NCI-H1092 treated with DMSO at 0.1 percent for 48 hours (cell line): Measurements from ENCODE around the gene TXNDC17.
"Not testable (repeated sequence)": the region's sequence is repeated elsewhere in the genome, so short reads cannot be mapped to it uniquely, and the experiment has no call there.

ENCODE experiments used
- DNase-seq: peaks from one replicate; lab custom pipeline; 2025; lab: John Stamatoyannopoulos, UW

Gene TXNDC17

DNA sequence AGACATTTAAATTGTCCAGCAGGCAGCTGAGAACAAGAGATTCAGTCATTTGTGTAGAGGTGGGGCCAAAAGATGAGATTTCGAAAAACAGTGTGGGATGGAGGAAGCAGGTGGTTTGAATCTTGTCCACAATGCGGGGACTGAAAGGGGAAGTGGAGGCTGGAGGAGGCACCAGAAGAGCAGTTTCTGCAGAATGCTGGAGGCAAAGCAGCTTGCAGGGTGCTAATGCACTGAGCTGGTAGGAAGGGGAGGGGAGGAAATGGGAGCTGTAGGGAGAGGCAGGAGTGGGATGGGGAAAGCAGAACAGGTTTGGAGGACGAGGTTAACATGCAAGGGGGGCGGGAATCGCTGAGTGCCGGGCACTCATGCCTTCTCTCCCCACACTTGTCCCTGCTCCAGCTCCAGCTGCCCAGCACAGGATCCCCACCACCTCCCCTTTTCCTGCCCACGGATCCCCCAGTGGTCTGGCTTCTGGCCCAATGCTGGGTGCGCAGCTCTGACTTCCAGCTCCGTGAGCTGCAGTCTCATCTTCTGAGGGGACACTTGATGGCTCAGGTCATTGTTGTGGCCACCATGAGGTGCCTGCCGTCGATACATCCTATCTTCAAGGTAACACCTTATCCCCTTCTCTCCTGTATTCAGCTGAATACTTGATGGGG lies 20.1 kb downstream of the TXNDC17 start:
- no peak for DNase-seq

DNA sequence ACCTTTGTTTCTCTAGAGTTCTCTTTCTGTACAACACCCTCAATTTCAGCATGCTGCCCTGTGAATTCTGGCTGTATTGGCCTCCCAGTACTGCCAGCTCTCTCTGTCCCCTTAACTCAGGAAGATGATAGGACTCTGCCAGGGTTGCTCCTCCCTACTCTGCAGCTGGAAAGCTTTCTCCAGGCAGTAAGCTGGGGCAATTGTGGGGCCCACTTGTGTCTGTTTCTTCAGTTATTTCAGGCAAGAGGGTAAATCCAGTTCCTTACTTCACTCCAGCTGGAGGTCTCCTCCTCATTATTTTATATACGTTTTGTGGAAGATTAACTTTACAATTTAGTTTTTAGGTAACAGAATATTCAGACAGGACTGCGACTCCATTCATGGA lies 20.6 kb downstream of the TXNDC17 start:
- no peak for DNase-seq

DNA sequence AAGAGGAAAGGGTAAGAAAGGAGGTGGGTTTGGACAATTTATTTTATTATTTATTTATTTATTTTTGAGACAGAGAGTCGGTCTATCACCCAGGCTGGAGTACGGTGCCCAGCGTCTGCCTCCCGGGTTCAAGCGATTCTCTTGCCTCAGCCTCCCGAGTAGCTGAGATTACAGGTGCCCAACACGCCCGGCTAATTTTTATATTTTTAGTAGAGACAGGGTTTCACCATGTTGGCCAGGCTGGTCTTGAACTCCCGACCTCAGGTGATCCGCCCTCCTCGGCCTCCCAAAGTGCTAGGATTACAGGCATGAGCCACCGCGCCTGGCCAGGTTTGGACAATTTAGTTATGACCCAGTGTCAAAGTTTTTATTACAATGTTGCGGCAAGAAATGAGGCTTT lies 22.3 kb downstream of the TXNDC17 start:
- not testable (repeated sequence) for DNase-seq

DNA sequence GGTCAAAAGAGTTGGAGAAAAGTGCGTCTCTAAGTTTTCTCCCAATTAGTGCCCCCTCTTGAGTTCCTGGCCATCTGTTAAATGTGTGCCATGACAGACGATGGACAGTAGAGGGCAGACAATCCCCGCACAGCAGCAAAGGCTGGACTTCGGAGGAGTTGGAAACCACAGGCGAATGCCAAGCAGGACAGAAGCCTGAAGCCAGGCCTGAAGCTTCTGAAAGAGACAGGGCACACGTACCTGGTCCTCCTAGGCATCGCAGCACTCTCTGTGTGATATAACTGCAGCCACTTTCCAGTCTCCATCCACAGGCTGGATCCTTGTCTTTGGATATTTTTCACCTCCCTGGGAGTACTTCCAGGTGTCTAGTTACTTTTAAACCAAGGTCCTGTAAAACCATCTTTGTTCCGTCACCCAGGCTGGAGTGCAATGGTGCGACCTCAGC lies 25.2 kb downstream of the TXNDC17 start:
- peak; percentile 20 for DNase-seq

DNA sequence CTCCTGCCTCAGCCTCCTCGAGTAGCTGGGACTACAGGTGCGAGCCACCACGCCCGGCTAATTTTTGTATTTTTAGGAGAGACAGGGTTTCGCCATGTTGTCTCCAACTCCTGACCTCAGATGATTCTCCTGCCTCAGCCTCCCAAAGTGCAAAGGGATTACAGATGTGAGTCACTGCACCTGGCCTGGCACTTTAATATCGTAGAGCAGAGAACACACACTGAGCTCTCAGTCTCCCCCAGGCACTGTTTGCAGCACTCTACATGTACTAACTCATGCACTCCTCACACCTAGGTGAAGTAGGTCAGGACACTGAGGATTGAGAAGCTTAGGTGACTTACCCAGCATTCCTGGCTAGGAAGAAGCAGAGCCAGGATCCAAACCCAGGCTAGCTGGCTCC lies 25.7 kb downstream of the TXNDC17 start:
- no peak for DNase-seq

DNA sequence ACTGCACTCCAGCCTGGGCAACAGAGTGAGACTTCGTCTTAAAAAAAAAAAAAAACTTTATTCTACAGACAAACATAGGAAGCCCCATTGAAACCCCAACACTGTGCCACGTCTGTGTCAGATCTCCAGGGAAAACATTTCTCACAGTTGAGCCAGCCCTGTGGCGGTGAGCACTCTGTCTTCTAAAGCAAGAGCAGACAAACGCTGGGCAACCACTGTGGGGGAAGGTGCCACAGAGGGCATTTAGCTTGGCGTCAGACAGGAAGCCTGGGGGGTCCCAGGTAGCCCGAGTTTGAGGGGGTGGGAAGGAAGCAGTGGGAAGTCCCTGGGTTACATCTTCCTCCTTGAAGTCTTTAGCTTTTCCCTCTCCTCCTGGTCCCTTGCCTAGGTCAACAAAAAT lies 26.7 kb downstream of the TXNDC17 start:
- DNase-seq, result no peak

DNA sequence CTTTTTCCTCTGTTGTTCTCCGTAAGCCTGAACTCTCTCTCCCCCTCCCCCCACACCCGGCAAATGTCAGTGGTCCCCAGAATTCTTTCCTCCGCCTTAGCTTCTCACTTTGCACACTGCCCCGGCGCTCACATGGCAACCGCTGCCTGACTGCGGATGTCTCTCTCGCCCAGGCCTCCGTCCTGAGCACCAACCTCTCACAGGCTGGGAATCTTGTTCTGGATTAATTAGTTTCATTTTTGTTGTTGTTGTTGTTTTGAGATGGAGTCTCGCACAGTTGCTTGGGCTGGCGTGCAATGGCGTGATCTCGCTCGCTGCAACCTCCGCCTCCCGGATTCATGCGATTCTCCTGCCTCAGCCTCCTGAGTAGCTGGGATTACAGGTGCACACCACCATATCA lies 27.4 kb downstream of the TXNDC17 start:
- no peak for DNase-seq

DNA sequence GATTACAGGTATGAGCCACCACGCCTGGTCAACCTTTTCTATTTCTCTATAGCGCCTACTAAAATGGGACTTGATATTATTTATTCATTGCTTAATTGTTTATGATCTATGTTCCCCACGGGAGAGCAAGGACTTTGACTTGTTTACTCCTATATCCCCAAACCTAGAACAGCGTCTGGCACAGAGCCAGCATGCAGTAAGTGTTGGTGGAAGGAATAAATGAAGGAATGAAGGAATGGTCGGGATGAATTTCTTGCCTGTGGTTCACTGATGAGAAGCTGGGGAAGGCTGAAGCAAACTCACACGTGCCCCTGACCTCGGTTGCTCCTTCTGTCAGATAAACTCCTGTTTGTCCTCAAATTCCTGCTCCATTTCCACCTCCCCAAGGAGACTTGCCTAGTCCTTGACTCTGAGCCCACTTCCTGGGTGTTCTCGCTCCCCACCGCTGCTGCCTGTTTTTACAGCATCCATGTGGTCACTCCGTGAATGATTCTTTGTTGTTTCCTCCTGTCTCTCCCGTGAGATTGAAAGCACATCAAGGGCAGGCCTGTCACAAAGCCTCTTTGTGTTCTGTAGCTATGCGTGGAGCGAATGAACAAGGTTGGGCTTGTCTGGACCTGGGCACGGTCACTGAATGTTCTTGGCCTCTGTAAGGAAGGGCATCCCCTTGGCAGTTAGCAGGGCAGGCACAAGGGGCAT lies 28.0 kb downstream of the TXNDC17 start:
- no peak for DNase-seq

DNA sequence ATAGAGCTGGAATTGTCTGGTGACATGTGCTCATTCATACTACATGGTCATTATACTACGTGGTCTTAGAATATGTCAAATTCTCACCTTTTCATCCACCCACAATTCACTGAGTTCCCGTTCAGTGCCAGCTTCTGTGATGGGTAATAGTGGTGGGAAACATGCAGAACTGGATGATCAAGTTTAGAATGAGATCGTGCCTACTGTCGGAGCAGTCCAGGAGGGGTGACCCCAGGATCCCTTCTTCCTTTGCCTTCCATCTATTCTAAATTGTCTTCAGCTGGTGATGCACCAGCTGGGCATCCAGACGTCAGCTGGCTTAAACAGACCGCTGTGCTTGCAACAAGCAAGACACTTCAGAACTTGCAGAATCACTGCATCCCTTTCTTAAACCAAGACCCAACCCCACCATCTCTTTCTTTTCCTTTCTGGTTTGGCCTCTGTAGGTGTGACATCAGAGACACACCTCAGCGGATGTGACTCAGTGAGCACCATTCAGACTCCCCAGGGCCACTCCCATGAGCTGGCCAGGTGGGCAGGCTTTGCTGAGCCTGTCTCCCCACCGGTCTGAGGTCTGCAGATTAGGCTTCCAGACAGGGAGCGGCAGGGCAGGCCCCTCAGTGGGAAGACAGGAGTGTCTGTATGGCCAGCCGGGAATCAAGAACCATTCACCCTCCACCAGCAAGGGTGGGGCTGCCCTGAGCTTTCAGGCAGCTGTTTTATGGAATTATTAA lies 28.8 kb downstream of the TXNDC17 start:
- DNase-seq, result no peak

DNA sequence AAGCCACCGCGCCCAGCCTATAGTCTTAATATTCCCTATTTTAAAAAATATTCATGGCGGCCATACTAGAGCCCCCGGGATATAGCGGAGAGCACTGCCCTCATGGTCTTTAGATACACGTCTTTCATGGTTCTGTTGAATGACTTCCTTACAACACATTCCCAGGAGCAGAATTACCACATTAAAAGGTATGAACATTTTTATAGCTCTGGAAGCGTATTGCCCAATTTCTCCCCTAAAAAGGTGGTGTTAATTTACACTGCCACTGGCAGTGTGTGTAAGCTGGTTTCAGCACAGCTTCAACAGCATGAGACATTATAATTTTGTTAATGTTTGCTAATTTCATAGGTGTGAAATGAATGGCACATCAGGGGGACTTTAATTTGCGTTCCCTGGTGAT lies 29.7 kb downstream of the TXNDC17 start:
- DNase-seq, result no peak

DNA sequence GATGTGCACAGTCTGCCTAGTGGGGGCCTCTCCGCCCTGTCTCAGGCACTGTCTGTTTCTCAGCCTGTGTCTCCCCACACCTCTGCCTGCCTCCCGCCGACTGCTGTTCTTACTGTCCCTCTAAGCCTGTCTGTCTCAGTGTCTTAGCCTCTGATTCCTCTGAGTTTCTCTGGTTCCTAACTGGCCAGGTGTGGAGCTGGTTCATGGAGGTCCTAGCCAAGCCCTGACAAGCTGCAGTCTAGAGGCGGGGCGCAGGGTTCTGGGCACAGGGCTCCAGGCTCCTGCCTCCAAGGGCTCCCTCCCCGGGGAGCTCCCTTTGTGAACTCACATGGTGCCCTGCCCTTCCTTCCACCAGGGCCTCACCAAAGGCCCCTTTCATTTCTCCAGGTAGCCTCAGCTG lies 30.1 kb downstream of the TXNDC17 start:
- DNase-seq, result no peak

DNA sequence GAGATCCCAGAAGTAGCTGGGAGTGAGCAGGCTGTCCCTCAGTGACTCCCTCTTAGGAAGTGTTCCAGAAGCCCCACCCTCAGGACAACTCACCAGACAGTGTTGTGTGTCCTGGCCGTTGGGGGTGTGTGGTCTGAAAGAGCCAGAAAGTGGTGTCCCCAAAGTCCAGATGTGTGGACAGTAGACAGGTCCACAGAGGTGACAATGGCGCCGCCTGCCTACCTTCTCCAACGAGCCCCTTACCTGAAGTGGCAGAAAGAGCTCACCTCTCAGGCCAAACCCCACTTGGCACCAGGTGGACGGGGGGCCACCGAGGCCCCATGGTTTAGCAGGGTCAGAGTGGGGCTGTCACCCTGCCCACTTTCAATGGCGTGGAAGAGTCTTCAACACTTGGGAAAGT lies 30.6 kb downstream of the TXNDC17 start:
- DNase-seq, result no peak

DNA sequence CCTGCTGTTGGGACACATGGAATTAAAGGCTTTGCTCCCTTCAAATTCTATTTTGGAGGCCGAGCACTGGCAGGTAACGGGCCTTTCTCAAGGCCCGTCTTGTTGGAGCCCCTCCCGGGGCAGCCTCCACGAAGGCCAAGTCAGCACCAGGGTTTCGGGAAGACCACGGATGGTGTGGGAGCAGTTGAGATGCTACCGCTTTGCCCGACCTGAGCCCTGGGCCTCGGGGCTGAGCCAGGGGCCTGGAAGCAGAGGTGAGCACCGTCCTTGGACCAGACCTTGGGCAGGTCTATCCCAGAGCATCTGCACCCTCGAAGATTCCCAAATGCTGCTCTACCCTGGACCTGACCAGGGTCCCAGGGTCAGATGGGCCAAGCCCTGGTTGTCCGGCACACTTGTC lies 33.7 kb downstream of the TXNDC17 start:
- DNase-seq, result no peak

DNA sequence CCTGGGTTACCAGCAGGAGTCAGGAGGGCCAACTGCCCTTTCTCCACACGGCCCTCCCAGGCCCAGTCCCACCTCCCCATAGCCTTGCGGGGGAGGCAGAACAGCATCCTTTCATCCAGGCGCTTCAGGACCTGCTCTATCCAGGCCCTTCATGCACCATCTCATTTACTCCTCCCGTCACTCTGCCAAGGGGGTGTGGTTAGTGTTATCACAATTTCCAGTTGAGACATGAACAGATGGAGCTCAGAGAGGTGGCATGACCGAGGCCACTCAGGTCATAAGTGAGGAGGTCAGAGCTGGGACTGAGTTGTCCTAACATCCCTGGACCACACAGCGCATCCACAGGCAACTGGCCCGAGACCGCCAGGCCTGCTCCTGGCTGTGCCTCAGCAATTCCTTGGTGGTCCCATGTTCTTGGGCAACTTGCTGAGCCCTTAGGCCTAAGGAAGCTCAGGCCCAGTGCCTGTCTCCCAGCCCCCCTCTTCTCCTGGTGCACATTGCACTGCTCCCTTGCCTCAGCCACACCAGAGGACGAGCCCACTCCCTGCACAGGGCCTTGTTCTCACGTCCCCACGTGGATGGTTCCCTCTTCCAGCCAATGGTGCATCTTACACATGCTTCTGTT lies 34.5 kb downstream of the TXNDC17 start:
- DNase-seq, result no peak

DNA sequence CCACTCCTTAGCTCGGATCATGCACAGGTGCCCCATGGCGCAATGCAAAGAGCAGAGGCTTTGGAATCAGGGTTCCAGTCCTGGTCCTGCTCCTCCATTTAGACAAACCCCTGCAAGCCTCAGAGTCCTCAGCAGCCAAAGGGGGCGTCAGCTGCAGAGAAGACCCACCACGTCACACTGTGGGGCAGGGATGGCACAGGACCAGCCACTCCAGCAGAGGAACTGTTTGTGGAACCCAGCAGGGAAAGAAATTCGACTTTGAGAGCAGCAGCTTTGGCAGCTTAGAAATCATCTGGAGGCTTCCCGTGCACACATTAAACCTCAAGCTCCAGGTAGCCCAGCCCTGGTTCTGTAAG lies 35.9 kb downstream of the TXNDC17 start:
- DNase-seq, result no peak

DNA sequence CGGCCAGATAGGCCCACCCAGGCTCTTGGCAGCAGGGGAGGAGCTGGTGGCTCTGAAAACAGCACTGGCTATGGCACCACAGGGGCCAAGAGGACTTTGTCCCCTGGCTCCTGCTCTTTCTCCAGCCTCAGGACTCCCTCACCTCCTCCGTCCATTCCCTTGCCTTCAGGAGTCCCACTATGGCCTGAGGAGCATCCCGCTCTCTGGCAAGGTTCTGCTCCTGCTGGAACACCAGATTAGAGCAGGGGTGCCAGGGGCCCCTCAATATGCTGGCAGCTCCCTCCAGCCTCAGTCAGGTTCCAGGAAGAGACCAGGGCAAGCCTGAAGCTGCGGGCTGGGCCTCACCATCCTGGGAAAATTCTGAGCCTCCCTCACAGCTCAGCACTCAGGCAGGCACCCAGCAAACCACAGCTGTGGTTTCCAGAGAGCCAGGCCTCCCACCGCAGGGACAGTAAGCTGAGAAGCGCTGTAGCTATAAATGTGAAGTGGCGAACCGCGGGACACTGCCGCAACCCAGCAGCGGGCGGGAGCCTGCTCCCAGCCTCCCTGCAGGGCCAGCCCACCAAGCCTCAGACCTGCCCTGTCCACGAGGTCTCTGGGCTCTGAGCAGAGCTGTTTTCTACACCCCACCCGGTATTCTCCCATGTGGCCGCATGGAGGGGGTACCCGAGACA lies 36.4 kb downstream of the TXNDC17 start:
- no peak for DNase-seq

DNA sequence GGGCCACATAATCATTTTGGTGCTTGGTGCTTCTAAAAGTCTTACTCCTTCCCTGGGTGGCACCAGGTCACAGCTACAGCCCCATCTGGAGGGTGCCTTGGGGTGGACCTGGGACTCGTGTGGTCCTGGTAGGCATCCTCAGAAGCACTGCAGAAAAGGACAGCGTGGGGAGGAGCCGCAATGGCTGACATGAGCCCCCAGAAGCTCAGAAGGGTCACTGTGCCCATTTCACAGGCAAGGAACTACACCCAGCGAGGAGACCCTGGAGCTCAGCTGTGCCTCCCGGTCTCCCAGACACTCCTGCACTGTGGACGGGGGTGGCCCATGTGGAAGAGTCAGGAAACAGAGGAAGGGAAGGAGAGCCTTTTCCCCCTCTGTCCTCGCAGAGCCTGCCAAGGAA lies 37.1 kb downstream of the TXNDC17 start:
- no peak for DNase-seq

DNA sequence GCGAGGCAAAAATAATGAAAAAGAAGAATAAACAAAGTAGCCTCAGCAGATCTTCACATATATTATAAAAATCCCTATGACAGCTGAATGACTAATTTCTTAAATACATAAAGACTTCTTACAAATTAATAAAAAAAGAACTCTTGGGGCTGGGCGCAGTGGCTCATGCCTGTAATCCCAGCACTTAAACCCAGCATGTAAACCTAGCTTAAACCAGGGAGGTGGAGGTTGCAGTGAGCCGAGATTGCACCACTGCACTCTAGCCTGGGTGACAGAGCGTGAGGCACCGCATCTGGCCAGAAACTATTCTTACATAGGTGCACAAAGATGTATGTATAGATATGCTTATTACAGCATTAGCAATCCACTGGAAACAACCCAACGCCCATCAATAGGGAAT lies 38.4 kb downstream of the TXNDC17 start:
- DNase-seq, result no peak

DNA sequence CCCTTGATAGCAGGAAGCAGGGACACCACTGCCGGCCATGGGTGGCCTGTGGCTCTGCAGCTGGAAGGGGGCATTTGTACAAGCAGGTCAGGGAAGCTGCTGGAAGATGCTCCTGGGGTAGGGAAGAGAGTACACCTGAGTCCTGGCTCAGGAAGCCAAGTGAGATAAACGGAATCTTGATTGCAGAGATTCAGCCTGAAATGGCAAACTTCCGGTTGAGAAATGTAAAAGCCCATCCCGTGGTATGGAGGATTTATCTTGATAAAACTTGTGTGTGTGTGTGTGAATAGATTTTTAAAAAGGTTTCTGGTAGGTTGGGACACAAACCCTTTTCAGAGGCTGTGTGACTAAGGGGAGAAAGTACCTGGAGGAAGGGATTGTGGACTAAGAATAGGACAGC lies 40.3 kb downstream of the TXNDC17 start:
- DNase-seq, result no peak

DNA sequence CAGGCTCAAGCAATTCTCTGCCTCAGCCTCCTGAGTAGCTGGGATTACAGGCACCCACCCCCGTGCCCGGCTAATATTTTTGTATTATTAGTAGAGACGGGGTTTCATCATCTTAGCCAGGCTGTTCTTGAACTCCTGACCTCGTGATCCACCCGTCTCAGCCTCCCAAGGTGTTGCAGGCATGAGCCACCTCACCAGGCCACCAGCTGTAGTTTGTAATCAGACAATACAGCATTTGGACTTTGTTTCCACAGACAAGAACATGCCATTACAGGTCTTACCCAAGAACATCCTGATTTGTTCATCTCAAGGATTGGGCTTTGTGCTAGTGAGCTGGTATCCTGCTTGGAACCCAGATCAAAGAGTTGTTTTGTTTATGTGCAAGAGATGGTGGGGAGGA lies 40.8 kb downstream of the TXNDC17 start:
- DNase-seq, result no peak

DNA sequence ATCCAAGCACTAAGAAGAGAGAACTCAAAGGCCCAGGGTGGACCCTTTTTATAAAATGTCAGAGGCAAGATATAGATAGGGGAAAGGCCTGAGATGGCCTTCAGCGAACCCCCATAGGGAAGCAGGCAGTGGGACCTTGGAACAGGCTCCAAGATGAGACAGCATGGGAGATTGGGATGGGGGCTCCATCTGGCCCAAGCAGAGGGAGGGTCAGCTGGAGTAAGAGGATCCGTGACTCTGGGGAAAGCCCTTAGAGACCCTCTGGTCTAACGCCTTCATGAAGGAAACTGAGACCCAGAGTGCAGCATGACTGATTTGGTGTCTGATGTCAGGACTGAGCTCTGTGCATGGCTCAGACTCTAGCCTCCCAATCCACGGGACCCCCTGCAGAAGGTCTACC lies 41.5 kb downstream of the TXNDC17 start:
- DNase-seq, result no peak

DNA sequence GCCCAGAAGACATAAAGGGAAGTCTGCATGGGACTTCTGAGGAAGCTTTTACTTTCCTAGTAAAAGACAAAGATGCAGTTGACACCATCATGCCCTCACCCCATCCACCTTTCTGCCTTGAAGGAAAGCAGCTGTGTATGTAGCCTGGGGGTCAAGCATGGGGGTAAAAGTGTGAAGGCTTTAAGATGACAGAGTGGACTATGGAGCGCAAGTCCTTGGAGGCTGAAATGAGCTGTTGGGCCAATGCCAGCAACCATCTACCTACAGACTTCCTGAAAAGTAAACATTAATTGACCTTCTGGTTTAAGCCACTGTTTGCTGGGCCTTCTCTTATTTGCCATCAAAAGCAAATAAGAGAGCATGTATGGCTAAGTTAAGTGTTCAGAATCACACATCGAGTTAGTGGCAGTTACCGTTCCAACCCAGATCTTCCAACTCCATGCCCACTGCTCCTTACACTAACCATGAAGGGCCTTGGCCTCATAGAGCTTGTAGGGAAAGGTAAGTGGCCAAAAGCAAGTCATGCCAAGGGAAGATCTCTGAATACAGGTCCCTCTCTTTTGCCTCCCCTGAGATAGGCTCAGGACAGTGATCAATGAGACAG lies 42.3 kb downstream of the TXNDC17 start:
- no peak for DNase-seq
